Posterior vena cava (tissue), 2 donors: ENCODE data around the gene EHD1. TPM values are rescaled to one million over a fixed set of nuclear protein-coding genes. Genes with fewer than 3 reads are reported as not detected.
"Not testable (repeated sequence)": the region's sequence is repeated elsewhere in the genome, so short reads cannot be mapped to it uniquely, and the experiment has no call there.

Experiments
- DNase-seq: peaks from one replicate; pipeline ENCODE4 v3.0.0-alpha.2; 2020; ENCODE audit warnings: low spot score
- intact Hi-C, 2 donors: fragments of 100-400 bp; cut with DNase I; formaldehyde crosslinking; loops; one replicate each; pipeline versions ENCODE4 v1.14.1 to v1.14.2; 2022 to 2023
- microRNA-seq, 2 donors: library from miRNA; unstranded; fragments of <30 nt; microRNA quantifications; one replicate each; pipeline ENCODE4 v1.2.0, GENCODE V29; 2020 to 2021; ENCODE audit warnings: borderline microRNAs expressed in 2 of 2
- total RNA-seq, 2 donors: library from RNA; stranded (reverse); fragmentation: NEBNext Ultra II Directional; extraction: Animal tissue kit (Norgen Biotek cat#: 25700); gene quantifications; one replicate each; pipeline ENCODE4 v1.2.1, GENCODE V29; 2021
- donor health status: DM: yes; HTN: yes; CAD: no.
- donor health status: DM: yes; HTN: yes; CAD: no.

The EHD1 gene
- total RNA-seq, 2 donors from 2014 or later, result 135 to 164 TPM

DNA sequence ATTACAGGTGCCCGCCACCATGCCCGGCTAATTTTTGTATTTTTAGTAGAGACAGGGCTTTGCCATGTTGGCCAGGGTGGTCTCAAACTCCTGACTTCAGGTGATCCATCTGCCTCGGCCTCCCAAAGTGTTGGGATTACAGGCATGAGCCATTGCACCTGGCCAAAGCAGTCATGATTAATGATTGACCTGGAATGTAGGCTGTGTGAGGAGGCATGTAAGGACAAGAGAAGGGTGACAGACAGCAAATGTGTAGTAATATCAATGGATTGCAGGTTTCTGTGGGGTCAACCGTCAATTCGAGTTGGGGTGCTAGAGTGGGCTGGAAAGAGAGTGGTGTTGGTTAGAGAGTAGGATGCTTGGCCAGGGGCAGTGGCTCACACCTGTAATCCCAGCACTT, 63.0 kb downstream of the EHD1 start:
- DNase-seq, intact Hi-C loops: not testable (repeated sequence)

DNA sequence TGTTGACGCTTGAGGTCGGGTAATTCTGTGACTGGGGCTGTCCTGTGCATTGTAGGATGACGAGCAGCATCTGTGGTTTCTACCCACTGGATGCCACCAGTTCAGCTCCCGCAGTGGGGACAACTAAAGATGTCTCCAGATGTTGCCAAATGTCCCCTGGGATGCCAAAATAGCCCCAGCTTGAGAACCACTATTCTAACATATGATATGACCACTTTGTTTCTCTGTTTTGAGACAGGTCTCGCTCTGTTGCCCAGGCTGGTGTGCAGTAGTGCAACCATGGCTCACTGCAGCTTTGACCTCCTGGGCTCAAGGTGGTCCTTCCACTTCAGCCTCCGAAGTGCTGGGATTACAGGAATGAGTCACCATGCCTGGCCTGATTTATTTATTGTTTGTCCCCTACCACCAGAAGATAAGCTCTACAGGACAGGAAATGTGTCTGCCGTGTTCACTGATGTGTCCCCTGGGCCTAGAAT, 63.7 kb downstream of the EHD1 start:
- no peak for DNase-seq
- intact Hi-C loops, result no loop called here

DNA sequence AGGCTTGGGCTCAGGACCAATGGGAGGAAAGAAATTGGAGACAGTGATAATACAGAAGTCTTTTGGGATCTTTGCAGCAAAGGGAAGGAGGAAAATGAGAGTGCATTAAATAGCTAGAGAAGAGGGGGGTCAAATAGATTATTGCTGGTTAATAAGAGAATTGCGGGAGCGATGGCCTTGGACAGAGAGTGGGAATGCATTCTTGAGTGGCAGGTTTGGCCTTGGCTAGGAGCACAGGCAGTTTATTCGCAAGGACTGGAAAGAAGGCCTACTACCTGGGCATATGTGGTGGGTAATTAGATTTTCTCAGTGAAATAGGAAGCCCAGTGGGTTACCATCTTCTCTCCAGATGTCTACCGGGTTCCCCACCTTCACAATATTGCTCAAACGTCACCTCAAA, 64.6 kb downstream of the EHD1 start:
- intact Hi-C loops, result no loop called here
- DNase-seq, result no peak

DNA sequence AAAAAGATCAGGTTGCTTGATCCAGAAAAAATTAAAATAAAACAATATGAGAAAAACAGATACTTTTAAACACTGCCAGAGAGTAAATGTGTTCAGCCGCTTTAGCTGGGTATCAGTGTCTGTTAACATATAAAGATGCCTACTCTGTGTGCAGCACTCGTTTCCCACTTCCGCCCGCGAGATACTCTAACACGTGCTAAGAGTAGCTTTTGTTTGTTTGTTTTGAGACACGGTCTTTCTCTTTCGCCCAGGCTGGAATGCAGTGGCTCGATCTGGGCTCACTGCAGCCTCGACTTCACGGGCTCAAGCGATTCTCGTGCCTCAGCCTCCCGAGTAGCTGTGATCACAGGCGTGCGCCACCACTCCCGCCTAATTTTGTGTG, 67.5 kb downstream of the EHD1 start:
- intact Hi-C loops, result no loop called here
- no peak for DNase-seq

DNA sequence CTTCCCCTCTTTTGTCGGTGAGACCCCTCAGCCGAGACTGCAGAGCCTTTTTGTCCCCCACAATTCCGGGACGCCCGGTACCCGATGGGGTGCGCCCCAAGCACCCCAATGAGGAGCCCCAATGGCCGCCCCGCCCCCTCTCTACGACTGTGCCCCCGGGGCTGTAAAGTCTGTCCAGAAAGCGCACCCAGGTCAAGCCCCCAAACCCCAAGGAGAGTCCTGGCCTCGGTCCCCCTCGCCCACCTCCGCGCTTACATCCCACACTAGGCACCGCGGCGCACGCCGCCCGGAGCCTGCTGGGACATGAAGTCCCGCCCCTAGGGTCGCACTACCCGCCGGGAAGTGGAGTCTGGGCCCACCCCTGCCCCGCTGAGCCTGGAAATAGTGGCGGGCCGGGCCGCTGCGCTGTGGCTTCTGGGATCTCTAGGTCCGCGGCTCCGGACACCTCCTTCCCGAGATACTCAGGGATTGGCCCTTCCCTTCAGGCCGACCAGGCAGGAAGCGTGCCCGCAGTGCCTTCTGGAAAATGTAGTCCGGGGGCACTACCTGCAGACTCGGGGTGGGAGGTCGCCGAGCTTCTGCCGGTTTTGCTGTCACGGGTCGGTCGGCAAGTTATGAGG, 68.0 kb downstream of the EHD1 start, which contains the start of gene MEN1:
MEN1 (minus strand) TSS at position 281 of the 620 bp plus-strand sequence. CDS start 442 bp downstream, outside the sequence.
- intact Hi-C loops, result no loop called here
- peak; percentile 99 for DNase-seq

DNA sequence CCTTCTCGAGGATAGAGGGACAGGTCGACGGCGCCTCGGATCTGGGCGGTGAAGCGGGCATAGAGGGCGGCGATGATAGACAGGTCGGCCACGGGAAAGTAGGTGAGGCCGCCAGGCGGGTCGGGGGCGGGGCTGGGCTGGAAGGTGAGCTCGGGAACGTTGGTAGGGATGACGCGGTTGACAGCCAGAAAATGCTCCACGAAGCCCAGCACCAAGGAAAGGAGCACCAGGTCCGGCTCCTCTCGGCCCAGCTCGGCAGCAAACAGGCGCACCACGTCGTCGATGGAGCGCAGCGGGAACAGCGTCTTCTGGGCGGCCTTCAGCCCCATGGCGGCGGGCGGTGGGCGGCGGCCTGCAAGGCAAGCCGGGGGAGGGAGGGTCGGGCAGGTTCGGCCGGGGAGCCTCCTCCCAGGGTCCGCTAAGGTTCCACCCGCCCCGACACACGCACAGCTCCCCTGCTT, 68.6 kb downstream of the EHD1 start:
- DNase-seq, result no peak
- intact Hi-C loops, result no loop called here

DNA sequence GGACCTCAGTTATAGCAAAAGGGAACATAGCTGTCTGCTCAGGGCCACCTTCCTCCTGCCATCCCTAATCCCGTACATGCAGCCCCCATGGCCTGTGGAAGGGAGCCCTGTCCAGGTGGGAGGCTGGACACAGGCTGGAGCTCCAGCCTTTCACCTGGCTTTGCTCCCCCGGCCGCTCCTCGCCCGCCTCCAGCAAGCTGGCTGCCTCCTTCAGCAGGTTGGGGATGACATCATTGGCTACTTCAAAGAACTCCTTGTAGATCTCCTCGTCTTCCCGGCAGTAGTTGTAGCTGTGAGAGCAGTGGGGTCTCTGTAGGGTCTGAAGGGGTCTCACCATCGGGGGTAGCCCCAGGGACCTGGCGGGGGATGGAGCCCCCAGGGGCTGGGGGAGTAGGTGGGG, 72.9 kb downstream of the EHD1 start:
- no peak for DNase-seq
- intact Hi-C loops, result no loop called here

DNA sequence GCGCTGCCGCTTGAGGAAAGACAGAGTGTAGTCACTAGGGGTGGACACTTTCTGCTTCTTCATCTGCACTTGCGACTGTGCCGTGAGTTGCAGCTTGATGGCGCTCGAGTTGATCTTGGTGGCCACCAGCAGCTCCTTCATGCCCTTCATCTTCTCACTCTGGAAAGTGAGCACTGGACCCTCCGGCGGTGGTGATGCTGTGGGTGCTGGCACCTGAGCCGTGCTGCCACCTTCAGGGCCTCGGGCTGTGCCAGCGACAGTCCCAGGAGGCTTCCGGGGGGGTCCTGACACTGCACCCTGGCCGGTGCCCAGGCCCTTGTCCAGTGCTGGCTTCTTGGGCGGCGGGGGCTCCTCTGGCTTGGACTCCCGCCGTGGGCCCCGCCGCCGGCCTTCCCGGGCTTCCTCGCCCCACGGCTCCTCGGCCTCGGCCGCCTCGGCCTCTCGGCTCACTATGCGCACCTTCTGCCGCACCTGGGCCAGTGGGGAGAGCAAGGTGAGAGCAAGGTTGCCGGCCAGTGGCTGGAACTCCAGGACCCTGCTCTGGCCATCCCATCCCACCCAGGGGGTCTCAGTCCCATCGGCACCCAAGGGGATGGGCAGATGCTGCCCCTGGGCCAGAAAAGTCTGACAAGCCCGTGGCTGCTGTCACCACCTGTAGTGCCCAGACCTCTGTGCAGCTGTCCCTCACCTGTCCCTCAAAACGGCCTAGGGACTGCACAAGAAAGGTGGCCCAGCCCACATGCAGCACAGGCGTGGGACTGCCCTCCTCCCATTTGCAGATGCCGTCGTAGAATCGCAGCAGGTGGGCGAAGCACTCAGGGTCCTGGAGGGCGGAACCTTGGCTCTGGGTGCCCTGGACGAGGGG, 73.8 kb downstream of the EHD1 start:
- no peak for DNase-seq
- intact Hi-C loops, result no loop called here

DNA sequence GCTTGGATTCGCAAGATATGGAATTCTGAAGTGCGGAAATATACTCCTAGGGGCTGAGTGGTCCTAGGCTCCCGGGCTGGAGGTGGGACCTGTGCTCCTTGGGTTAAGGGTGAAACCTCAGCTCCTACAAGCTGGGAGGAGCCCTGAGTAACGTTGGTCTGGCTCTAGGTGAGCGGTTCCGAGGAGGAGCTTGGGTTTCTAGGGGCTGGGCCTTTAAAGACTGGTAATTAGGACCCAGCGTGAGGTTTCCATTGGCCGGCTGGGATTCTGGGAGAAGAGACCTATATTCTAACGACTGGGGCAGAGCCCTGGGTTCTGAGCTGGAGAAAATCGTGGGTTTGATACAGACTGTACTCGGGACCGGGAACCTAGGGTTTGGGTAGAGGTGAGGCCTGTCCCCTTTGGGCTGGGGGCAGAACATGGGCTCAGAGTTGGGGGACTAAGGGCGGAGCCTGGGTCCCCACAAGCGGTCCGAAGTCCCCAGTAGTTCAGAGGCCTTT, 74.5 kb downstream of the EHD1 start:
- no peak for DNase-seq
- intact Hi-C loops, result no loop called here

DNA sequence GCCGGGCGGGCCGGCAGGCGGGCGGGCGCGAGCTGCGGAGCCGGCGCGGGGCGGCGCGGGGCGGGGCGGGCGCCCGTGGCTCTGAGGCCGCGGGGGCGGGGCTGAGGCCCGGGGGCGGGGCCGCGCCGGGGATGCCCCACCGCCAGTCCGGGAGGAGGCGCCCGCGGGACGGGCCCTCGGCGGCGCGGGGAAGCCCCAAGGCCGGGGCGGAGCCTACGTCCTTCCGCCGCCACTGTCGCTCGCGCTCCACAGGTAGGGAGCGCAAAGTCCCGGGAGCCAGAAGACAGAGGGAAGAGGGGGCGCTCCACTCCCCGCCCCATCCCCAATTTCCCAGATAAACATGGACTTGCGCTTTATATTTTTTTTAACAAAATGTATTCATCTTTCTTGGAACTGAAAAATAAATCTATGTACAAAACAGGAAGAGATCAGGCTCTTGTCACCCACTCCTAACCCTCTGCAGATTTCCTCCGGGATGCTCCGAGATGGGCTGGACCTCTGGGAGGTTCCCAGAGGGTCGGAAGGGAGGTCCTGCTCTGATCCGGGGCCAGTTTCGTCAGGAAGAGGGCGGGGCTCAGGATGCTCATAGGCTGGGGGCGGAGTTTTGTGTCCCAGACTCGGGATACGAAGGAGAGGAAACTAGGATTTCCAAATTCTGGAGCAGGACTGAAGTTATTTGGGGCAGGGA, 75.1 kb downstream of the EHD1 start, which contains the start of gene MAP4K2:
MAP4K2 (minus strand) TSS at position 57 of the 688 bp plus-strand sequence. CDS start 65 bp downstream, outside the sequence.
- peak; percentile 95 for DNase-seq
- intact Hi-C loops, result no loop called here

DNA sequence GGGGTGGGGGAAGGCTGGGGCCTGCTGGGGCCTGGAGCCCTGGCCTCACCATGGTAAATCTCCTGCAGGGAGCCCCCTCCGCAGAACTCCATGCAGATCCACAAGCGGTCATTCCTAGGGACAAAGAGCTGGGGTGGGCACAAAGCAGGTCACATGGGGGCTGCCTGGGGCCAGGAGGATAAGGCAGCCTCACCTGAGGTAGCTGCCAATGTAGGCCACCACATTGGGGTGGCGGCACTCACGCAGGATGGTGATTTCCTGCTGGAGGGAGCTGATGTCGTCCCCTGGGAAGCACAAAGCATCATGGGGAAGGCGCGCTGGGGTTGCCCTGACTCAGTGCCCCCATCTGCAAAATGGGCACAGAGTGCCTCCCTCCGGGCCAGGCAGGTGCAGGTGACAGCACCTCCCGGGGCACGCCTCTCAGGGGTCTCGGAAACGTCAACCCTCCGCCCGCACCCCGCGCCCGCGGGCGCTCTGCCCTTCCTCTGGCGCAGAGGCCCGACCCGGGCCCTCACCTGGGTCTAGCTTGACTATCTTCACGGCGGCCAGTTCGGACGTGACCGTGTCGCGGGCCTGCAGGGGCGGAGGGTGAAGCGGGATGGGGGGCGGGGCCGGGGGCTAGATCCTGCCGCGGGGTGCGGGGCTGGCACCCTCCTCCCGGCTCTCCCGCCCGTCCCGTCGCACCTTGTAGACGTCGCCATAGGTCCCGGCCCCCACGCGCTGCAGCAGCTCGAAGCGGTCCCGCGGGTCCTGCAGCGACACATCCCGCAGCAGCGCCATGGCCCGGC, 75.9 kb downstream of the EHD1 start:
- DNase-seq, result no peak
- intact Hi-C loops, result no loop called here

Small RNA genes lying within 50 kb of the gene (microRNA-seq; reads per million reads assigned to microRNA genes)
- gene MIR6749, result 0 to 0.32 reads per million in 2 donors
- 0 to 1.3 reads per million in 2 donors for gene MIR6750

Other genes with a start within 250 kb of the EHD1 start
- 1 to 10 TPM; 7.9 to 8.8 TPM for gene NRXN2, start 155.4 kb downstream of the EHD1 start, total RNA-seq
- 10 to 100 TPM; 41.3 to 49.6 TPM for gene RASGRP2, start 134.5 kb downstream of the EHD1 start, total RNA-seq
- 10 to 100 TPM; 19.3 to 43.2 TPM for gene PYGM, start 118.6 kb downstream of the EHD1 start, total RNA-seq
- gene SF1, start 100.1 kb downstream of the EHD1 start, total RNA-seq, result 100 to 1,000 TPM; 181 to 189 TPM
- gene MAP4K2, start 75.4 kb downstream of the EHD1 start, total RNA-seq, result 10 to 100 TPM; 13.2 to 14.7 TPM
- 1 to 10 TPM; 9.2 to 9.4 TPM for gene MEN1, start 68.1 kb downstream of the EHD1 start, total RNA-seq
- under 1 TPM; 0.37 to 0.38 TPM for gene CDC42BPG, start 34.0 kb downstream of the EHD1 start, total RNA-seq
- 10 to 100 TPM; 12.3 to 14.9 TPM for gene ATG2A, start 38.6 kb upstream of the EHD1 start, total RNA-seq
- 10 to 100 TPM; 17.5 to 30.7 TPM for gene PPP2R5B, start 46.1 kb upstream of the EHD1 start, total RNA-seq
- not detected for gene GPHA2, start 57.3 kb upstream of the EHD1 start, total RNA-seq
- not detected for gene MAJIN, start 93.5 kb upstream of the EHD1 start, total RNA-seq
- gene BATF2, start 118.3 kb upstream of the EHD1 start, total RNA-seq, result 1 to 10 TPM; 1.7 to 1.8 TPM
- gene ARL2, start 135.5 kb upstream of the EHD1 start, total RNA-seq, result 10 to 100 TPM; 81.9 to 88.2 TPM
- 10 to 100 TPM; 17.4 to 21.1 TPM for gene SNX15, start 148.8 kb upstream of the EHD1 start, total RNA-seq
- gene SAC3D1, start 162.6 kb upstream of the EHD1 start, total RNA-seq, result 1 to 10 TPM; 5.5 to 5.8 TPM
- gene NAALADL1, start 179.9 kb upstream of the EHD1 start, total RNA-seq, result 10 to 100 TPM; 15.4 to 18.6 TPM
- 1 to 10 TPM in 1 of 2 donors, under 1 TPM in 1; 0.67 to 1.6 TPM for gene CDCA5, start 205.4 kb upstream of the EHD1 start, total RNA-seq
- 10 to 100 TPM; 26.9 to 27.6 TPM for gene ZFPL1, start 205.6 kb upstream of the EHD1 start, total RNA-seq
- gene VPS51, start 217.6 kb upstream of the EHD1 start, total RNA-seq, result 100 to 1,000 TPM; 103 to 107 TPM
- 1 to 10 TPM; 3.1 to 4.0 TPM for gene TM7SF2, start 233.3 kb upstream of the EHD1 start, total RNA-seq
- gene ZNHIT2, start 239.1 kb upstream of the EHD1 start, total RNA-seq, result 1 to 10 TPM; 6.0 to 6.3 TPM
- 100 to 1,000 TPM; 725 to 753 TPM for gene FAU, start 243.5 kb upstream of the EHD1 start, total RNA-seq
- gene MRPL49, start 243.7 kb upstream of the EHD1 start, total RNA-seq, result 10 to 100 TPM; 34.1 to 39.3 TPM